ENCODE data around the gene HDAC2.
"Not testable (repeated sequence)": the region's sequence is repeated elsewhere in the genome, so short reads cannot be mapped to it uniquely, and the experiment has no call there.

Gene HDAC2

GRCh38 chr6:113970805-113971676, at the start of gene HDAC2:
Gene HDAC2, minus strand, starts transcription at chr6:113971148. Its CDS starts 240 bp downstream, at chr6:113970908.
- DNase-seq (ENCODE audit: low read depth) = peak; percentile 85

- no peak for DNase-seq (ENCODE audit: low read depth)
Observed at GRCh38 chr6:114020196-114020595, 49.2 kb upstream of the HDAC2 start.

- not testable (repeated sequence) for DNase-seq (ENCODE audit: low read depth)
Observed at GRCh38 chr6:114017146-114017545, 46.2 kb upstream of the HDAC2 start.

GRCh38 chr6:114014106-114014505, 43.2 kb upstream of the HDAC2 start:
- not testable (repeated sequence) for DNase-seq (ENCODE audit: low read depth)

GRCh38 chr6:114011486-114011885, 40.5 kb upstream of the HDAC2 start:
- DNase-seq (ENCODE audit: low read depth) = not testable (repeated sequence)

- no peak for DNase-seq (ENCODE audit: low read depth)
Observed at GRCh38 chr6:114010540-114010939, 39.6 kb upstream of the HDAC2 start.

GRCh38 chr6:114009192-114009591, 38.2 kb upstream of the HDAC2 start:
- DNase-seq (ENCODE audit: low read depth) = no peak

- DNase-seq (ENCODE audit: low read depth) = no peak
Observed at GRCh38 chr6:114008331-114008730, 37.4 kb upstream of the HDAC2 start.

- DNase-seq (ENCODE audit: low read depth) = no peak
Observed at GRCh38 chr6:114007516-114007915, 36.6 kb upstream of the HDAC2 start.

GRCh38 chr6:114001354-114001753, 30.4 kb upstream of the HDAC2 start:
- DNase-seq (ENCODE audit: low read depth) = no peak

GRCh38 chr6:114000069-114000468, 29.1 kb upstream of the HDAC2 start:
- DNase-seq (ENCODE audit: low read depth) = no peak

GRCh38 chr6:113999284-113999683, 28.3 kb upstream of the HDAC2 start:
- no peak for DNase-seq (ENCODE audit: low read depth)

GRCh38 chr6:113998811-113999210, 27.9 kb upstream of the HDAC2 start:
- no peak for DNase-seq (ENCODE audit: low read depth)

GRCh38 chr6:113997116-113997515, 26.2 kb upstream of the HDAC2 start:
- DNase-seq (ENCODE audit: low read depth) = no peak

- no peak for DNase-seq (ENCODE audit: low read depth)
Observed at GRCh38 chr6:113995634-113996033, 24.7 kb upstream of the HDAC2 start.

- no peak for DNase-seq (ENCODE audit: low read depth)
Observed at GRCh38 chr6:113994934-113995342, 24.0 kb upstream of the HDAC2 start.

- DNase-seq (ENCODE audit: low read depth) = no peak
Observed at GRCh38 chr6:113989675-113990074, 18.7 kb upstream of the HDAC2 start.

GRCh38 chr6:113982675-113983074, 11.7 kb upstream of the HDAC2 start:
- not testable (repeated sequence) for DNase-seq (ENCODE audit: low read depth)

- no peak for DNase-seq (ENCODE audit: low read depth)
Observed at GRCh38 chr6:113982055-113982550, 11.2 kb upstream of the HDAC2 start.

- no peak for DNase-seq (ENCODE audit: low read depth)
Observed at GRCh38 chr6:113980937-113981554, 10.1 kb upstream of the HDAC2 start.

- DNase-seq (ENCODE audit: low read depth) = no peak
Observed at GRCh38 chr6:113979937-113980336, 9.0 kb upstream of the HDAC2 start.

- DNase-seq (ENCODE audit: low read depth) = no peak
Observed at GRCh38 chr6:113978084-113978675, 7.2 kb upstream of the HDAC2 start.

GRCh38 chr6:113976806-113977205, 5.9 kb upstream of the HDAC2 start:
- DNase-seq (ENCODE audit: low read depth) = no peak

Data from stimulated activated CD8-positive, alpha-beta memory T cell treated with anti-CD3 and anti-CD28 coated beads, Interleukin-4, amount 100 ng/mL, for 24 hours (primary cell).